Measurements from ENCODE around the gene CENPK. TPM values are rescaled to one million over a fixed set of nuclear protein-coding genes. Genes with fewer than 3 reads are reported as not detected.
A peak's percentile ranks its signal among the peaks of the same experiment; 100 is the strongest.
"Not testable (repeated sequence)": the region's sequence is repeated elsewhere in the genome, so short reads cannot be mapped to it uniquely, and the experiment has no call there.

CENPK gene
- total RNA-seq, 2 experiments from 2014 or later, result 80.9 to 83.1 TPM

- intact Hi-C loops (cut with micrococcal nuclease); DNase-seq; H3K4me3 Mint-ChIP-seq; H3K9me3 Mint-ChIP-seq; H3K27me3 Mint-ChIP-seq (ENCODE audit: low read depth); H3K4me1 Mint-ChIP-seq (ENCODE audit: low read depth); H3K36me3 Mint-ChIP-seq (ENCODE audit: low read depth); H3K27ac Mint-ChIP-seq: not testable (repeated sequence)
- CTCF ChIA-PET, result interaction anchor here (0.6 to 1.1 kb wide), 2 partner anchors 674 to 676 kb away, joined by 4 to 6 read pairs; no protein-coding TSS in a partner anchor
Observed at GRCh38 chr5:65486803-65487202, 76.2 kb downstream of the CENPK start.

GRCh38 chr5:65485405-65485804, 77.6 kb downstream of the CENPK start:
- Mint-ChIP-seq H3K9me3 (no peaks in the 10 kb centered on the region), H3K4me3 (no peak overlapping the region), H3K36me3 (ENCODE audit: low read depth) (no peaks in the 10 kb centered on the region), H3K27me3 (ENCODE audit: low read depth) (no peaks in the 10 kb centered on the region), H3K4me1 (ENCODE audit: low read depth) (peaks cover 6% of the 10 kb centered on the region), H3K27ac (no peak overlapping the region)
- CTCF ChIA-PET, result no interaction called here
- intact Hi-C loops (cut with micrococcal nuclease), result no loop called here
- DNase-seq, result no peak

DNA sequence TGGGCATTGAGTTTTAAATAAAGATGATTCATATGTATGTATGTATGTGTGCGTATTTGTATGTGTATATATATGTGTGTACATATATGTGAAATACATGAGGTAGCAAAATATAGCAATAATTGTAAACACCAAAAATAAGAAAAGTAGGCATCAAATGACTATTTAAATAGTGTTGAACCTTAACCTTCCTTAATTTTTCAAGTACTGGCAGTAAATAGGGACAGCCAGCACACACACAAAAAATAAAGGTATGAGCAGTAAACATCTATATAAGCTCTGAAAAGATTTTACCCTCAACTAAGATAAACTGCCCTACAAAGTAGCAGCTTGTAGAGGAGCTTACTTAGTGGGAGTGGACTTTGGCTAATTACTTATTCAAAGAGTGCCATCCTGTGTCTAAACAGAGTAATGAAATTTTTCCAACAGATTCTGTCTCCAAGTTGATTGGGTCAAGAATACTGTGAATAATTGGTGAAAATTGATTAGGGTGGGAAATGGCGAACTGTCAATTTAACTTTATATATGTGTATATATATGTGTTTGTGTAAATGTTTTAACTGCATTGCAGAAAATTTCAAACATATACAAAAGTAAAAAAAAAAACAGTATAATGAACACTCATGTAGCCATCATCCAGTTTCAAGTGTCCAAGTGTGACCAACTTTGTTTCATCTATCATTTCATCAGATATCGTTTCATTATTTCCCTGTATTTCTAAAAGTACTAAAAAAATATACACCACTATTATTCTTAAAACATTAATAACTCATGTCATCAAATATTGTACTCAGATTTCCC, 79.2 kb downstream of the CENPK start:
- Mint-ChIP-seq H3K4me1 (ENCODE audit: low read depth) (peaks cover 6% of the 10 kb centered on the region), H3K27me3 (ENCODE audit: low read depth) (no peaks in the 10 kb centered on the region), H3K27ac (no peak overlapping the region), H3K36me3 (ENCODE audit: low read depth) (no peaks in the 10 kb centered on the region), H3K4me3 (no peak overlapping the region), H3K9me3 (no peaks in the 10 kb centered on the region)
- intact Hi-C loops (cut with micrococcal nuclease), result loop anchor here (1.0 to 5.0 kb wide), 9 partner anchors 91 to 1255 kb away; partner anchors contain the start of genes SHLD3, TRAPPC13 and TRIM23
- CTCF ChIA-PET, result interaction anchor here (0.6 to 3.5 kb wide), 22 partner anchors 17 to 848 kb away, joined by 3 to 36 read pairs (median 3); no protein-coding TSS in a partner anchor
- no peak for DNase-seq

DNA sequence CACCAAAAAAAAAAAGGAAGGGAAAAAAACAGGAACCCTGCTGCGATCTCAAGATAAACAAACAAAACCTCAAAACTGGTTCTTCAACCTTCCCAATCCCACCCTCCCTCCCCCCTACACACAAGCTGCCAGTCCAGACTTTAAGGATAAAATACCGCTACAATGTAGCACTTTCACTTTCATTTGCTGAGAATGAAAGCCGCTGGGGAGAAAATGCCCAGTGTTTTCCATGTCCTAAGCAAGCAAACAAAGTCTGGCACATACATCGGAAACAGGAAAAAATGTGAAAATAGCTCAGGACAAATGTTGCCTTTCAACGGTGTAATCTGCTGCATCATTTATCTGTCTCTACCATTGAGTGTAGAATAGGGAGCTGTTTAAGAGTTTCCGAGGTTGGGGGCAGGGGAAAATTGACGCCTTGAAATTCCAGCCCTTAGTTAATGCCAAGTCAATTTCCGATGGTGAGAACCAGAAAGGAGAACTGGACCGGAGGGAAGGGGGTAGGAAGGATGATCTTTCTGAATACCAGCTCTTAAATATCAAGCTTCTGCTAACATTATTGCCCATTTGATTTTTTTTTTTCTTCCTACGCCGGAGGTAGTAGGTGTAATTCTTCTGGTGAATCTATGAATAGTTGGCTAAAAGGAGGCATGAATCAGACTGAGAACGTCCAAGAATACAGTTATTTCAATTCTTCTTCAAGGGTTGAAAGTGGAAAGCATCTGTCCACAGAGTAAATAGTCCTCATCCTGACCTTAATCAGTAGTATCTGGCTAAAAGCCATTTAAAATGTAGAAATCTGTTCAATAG, 80.0 kb downstream of the CENPK start:
- Mint-ChIP-seq H3K4me3 (no peak overlapping the region), H3K27me3 (ENCODE audit: low read depth) (no peaks in the 10 kb centered on the region), H3K27ac (peak overlapping the region; percentile 6), H3K4me1 (ENCODE audit: low read depth) (peaks cover 6% of the 10 kb centered on the region), H3K36me3 (ENCODE audit: low read depth) (no peaks in the 10 kb centered on the region), H3K9me3 (no peaks in the 10 kb centered on the region)
- peak; percentile 8 for DNase-seq
- CTCF ChIA-PET, result interaction anchor here (0.6 to 3.5 kb wide), 30 partner anchors 10 to 848 kb away, joined by 3 to 36 read pairs (median 3); no protein-coding TSS in a partner anchor
- intact Hi-C loops (cut with micrococcal nuclease), result loop anchor here (1.0 to 5.0 kb wide), 14 partner anchors 80 to 1254 kb away; partner anchors contain the start of genes CENPK, CWC27, PPWD1 and SHLD3

DNA sequence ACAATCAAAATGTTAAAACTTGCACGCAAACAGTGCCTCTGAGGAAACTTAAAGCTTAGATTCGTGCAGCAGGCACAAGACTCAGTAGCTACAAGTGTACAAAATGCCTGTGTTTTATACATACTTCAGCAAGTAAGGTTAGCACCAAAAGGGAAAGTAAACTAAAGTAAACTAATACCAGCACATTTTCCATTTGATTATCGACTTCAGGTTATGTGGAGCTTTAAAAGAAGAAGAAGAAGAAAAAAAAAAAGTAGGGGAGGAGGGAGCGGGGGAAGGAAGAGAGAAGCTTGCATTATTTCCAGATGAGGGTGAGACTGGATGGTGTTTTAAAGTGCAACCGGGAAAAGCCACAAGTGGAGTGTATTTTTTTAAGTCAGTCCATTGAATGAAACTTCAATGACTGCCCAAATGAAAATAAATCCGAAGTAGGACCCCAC, 80.7 kb downstream of the CENPK start:
- Mint-ChIP-seq H3K36me3 (ENCODE audit: low read depth) (no peaks in the 10 kb centered on the region), H3K9me3 (no peaks in the 10 kb centered on the region), H3K27ac (peak overlapping the region; percentile 38), H3K4me3 (no peak overlapping the region), H3K27me3 (ENCODE audit: low read depth) (no peaks in the 10 kb centered on the region), H3K4me1 (ENCODE audit: low read depth) (peaks cover 6% of the 10 kb centered on the region)
- no peak for DNase-seq
- CTCF ChIA-PET, result interaction anchor here (0.6 to 3.5 kb wide), 15 partner anchors 10 to 698 kb away, joined by 3 to 36 read pairs (median 4); no protein-coding TSS in a partner anchor
- intact Hi-C loops (cut with micrococcal nuclease), result loop anchor here (1.0 to 5.0 kb wide), 9 partner anchors 81 to 1254 kb away; partner anchors contain the start of genes CENPK, CWC27, PPWD1 and SHLD3

DNA sequence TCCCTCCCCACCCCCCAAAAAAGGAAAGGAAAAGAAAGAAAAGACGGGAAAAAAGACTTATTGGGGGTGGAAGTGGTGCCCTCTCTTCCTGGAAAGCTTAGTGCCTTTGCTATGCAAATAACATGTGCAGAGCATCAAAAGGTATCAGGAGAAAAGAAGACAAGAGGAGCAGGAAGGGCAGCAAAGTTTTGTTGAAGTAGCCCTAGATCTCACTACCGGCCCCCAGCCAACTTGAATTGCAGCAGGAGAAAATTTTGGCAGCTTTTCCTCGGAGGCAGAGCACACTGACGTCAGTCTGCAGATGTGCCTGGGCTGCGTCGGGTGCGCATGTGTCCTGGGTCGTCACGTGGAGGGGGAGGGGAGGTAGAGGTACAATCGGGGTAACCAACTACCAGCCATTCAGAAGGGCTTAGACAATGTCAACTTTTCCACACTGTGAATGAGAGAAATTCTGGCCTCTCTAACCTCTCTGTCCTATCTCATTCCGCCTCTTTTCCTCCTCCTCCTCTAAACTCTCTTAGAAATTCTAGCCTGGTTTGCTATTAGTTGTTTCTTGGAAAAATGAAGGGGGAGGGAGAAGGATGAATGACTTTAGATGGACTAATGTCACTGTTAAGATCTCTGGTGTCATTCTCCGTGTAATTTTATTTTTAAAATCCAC, 81.2 kb downstream of the CENPK start, which contains the start of gene ADAMTS6:
ADAMTS6 (minus strand) TSS at position 286 of the 661 bp plus-strand sequence. CDS start 8,247 bp downstream, outside the sequence.
- intact Hi-C loops (cut with micrococcal nuclease), result loop anchor here (1.0 to 5.0 kb wide), 9 partner anchors 82 to 1253 kb away; partner anchors contain the start of genes CENPK, CWC27, PPWD1 and SHLD3
- Mint-ChIP-seq H3K9me3 (no peaks in the 10 kb centered on the region), H3K36me3 (ENCODE audit: low read depth) (no peaks in the 10 kb centered on the region)

DNA sequence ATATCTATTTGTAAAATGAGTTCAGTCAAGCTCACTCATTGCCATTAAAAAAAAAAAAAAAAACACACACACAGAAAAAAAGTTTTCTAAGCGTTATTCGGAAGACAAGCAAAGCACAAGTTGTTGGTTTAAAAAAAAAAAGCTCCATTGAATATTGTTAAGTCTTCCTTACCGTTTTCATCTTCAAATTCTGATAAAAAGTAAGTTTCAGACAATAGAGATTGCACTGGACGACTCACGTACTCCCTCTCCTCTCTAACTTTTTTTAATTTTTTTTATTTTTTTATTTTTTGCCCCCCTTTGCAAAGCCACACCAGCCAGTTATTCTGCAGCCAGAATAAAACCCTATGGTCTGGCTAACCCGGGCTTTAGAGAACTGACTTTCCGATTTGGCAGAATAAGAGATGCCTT, 81.8 kb downstream of the CENPK start:
- no peak overlapping the region for H3K27ac Mint-ChIP-seq
- CTCF ChIA-PET, result interaction anchor here (0.7 to 3.3 kb wide), 6 partner anchors 10 to 671 kb away, joined by 3 to 36 read pairs (median 4); no protein-coding TSS in a partner anchor
- H3K27me3 Mint-ChIP-seq (ENCODE audit: low read depth), result no peaks in the 10 kb centered on the region
- no peaks in the 10 kb centered on the region for H3K36me3 Mint-ChIP-seq (ENCODE audit: low read depth)
- no peak overlapping the region for H3K4me3 Mint-ChIP-seq
- DNase-seq, result no peak
- H3K9me3 Mint-ChIP-seq, result no peaks in the 10 kb centered on the region
- intact Hi-C loops (cut with micrococcal nuclease), result loop anchor here (5.0 kb wide), 2 partner anchors 89 to 274 kb away; no protein-coding TSS in a partner anchor
- peaks cover 6% of the 10 kb centered on the region for H3K4me1 Mint-ChIP-seq (ENCODE audit: low read depth)

More for the DNA sequence above, 81.2 kb downstream of the CENPK start, which contains the start of gene ADAMTS6:
- CTCF ChIA-PET, result interaction anchor here (0.7 to 3.5 kb wide), 8 partner anchors 9 to 671 kb away, joined by 3 to 36 read pairs (median 6); no protein-coding TSS in a partner anchor
- no peak within 1 kb of the TSS for H3K4me3 Mint-ChIP-seq
- H3K4me1 Mint-ChIP-seq (ENCODE audit: low read depth), result peaks cover 6% of the 10 kb centered on the region
- DNase-seq, result peak; percentile 85
- peak within 1 kb of the TSS; percentile 38 for H3K27ac Mint-ChIP-seq
- no peaks in the 10 kb centered on the region for H3K27me3 Mint-ChIP-seq (ENCODE audit: low read depth)

GRCh38 chr5:65480306-65480865, 82.6 kb downstream of the CENPK start:
- peak; percentile 60 for DNase-seq
- Mint-ChIP-seq H3K27ac (no peak overlapping the region), H3K4me1 (ENCODE audit: low read depth) (peaks cover 6% of the 10 kb centered on the region), H3K4me3 (no peak overlapping the region), H3K27me3 (ENCODE audit: low read depth) (no peaks in the 10 kb centered on the region), H3K36me3 (ENCODE audit: low read depth) (no peaks in the 10 kb centered on the region), H3K9me3 (no peaks in the 10 kb centered on the region)
- intact Hi-C loops (cut with micrococcal nuclease), result loop anchor here (5.0 kb wide), 2 partner anchors 88 to 273 kb away; no protein-coding TSS in a partner anchor
- CTCF ChIA-PET, result interaction anchor here (0.6 to 2.7 kb wide), 6 partner anchors 10 to 670 kb away, joined by 3 to 11 read pairs (median 4); no protein-coding TSS in a partner anchor

DNA sequence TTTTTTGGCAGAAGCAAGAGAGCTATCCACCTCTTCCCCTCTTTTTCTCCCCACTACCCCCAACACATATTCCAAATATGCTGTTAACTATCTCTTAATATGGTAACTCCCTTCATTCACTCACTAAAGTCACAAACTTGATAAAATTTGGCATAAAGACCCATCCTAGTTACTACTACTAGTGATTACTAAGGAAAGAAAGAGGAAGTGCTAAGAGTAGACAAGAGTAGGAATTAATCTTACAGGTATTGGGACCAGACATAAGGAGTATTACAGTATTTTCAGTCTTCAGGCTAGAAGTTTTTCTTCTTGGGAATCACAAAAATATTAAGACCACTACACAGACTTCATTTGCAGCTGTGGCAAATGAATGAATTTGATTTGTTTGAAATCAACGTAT, 83.4 kb downstream of the CENPK start:
- H3K4me1 Mint-ChIP-seq (ENCODE audit: low read depth), result peaks cover 6% of the 10 kb centered on the region
- no peak overlapping the region for H3K4me3 Mint-ChIP-seq
- intact Hi-C loops (cut with micrococcal nuclease), result no loop called here
- CTCF ChIA-PET, result interaction anchor here (0.6 kb wide), 1 partner anchor 32 kb away, joined by 4 read pairs; no protein-coding TSS in a partner anchor
- H3K27ac Mint-ChIP-seq, result no peak overlapping the region
- H3K36me3 Mint-ChIP-seq (ENCODE audit: low read depth), result no peaks in the 10 kb centered on the region
- no peaks in the 10 kb centered on the region for H3K27me3 Mint-ChIP-seq (ENCODE audit: low read depth)
- no peak for DNase-seq
- no peaks in the 10 kb centered on the region for H3K9me3 Mint-ChIP-seq

GRCh38 chr5:65478336-65478735, 84.6 kb downstream of the CENPK start:
- DNase-seq, result no peak
- Mint-ChIP-seq H3K27me3 (ENCODE audit: low read depth) (no peaks in the 10 kb centered on the region), H3K27ac (no peak overlapping the region), H3K4me3 (no peak overlapping the region), H3K9me3 (no peaks in the 10 kb centered on the region), H3K36me3 (ENCODE audit: low read depth) (no peaks in the 10 kb centered on the region), H3K4me1 (ENCODE audit: low read depth) (peaks cover 4% of the 10 kb centered on the region)
- intact Hi-C loops (cut with micrococcal nuclease), result no loop called here
- CTCF ChIA-PET, result no interaction called here

GRCh38 chr5:65475895-65476294, 87.1 kb downstream of the CENPK start:
- DNase-seq, result no peak
- Mint-ChIP-seq H3K36me3 (ENCODE audit: low read depth) (no peaks in the 10 kb centered on the region), H3K27ac (no peak overlapping the region), H3K4me3 (no peak overlapping the region), H3K27me3 (ENCODE audit: low read depth) (no peaks in the 10 kb centered on the region), H3K4me1 (ENCODE audit: low read depth) (no peaks in the 10 kb centered on the region), H3K9me3 (no peaks in the 10 kb centered on the region)
- CTCF ChIA-PET, result interaction anchor here (0.6 to 1.2 kb wide), 2 partner anchors 490 to 665 kb away, joined by 3 to 4 read pairs; no protein-coding TSS in a partner anchor
- intact Hi-C loops (cut with micrococcal nuclease), result no loop called here

All from activated naive CD4-positive, alpha-beta T cell treated with anti-CD3 and anti-CD28 coated beads for 36 hours (primary cell).